ENCODE results near the gene SCAMP3.

The SCAMP3 gene

GRCh38 chr1:155277070-155277901, 15.1 kb upstream of the SCAMP3 start, which contains the start of gene HCN3:
Gene HCN3 (plus strand): TSS chr1:155277463. CDS start chr1:155277591, 128 bp downstream.
- peak; percentile 99 for DNase-seq (ENCODE audit: low spot score)
- peak; percentile 41 for TF ChIP-seq CTCF (IDR thresholded peaks at IDR 0.05; ENCODE audit: extremely low read depth, missing control alignments)

GRCh38 chr1:155273343-155274245, 11.4 kb upstream of the SCAMP3 start, which contains the start of gene CLK2:
Gene CLK2 (minus strand): TSS chr1:155273504. CDS start chr1:155270977, 2,527 bp downstream.
- DNase-seq (ENCODE audit: low spot score): peak; percentile 98
- no peak for TF ChIP-seq CTCF (IDR thresholded peaks at IDR 0.05; ENCODE audit: extremely low read depth, missing control alignments)

- no peak for TF ChIP-seq CTCF (IDR thresholded peaks at IDR 0.05; ENCODE audit: extremely low read depth, missing control alignments)
- DNase-seq (ENCODE audit: low spot score): no peak
Observed at GRCh38 chr1:155272466-155273342, 10.5 kb upstream of the SCAMP3 start.

- no peak for TF ChIP-seq CTCF (IDR thresholded peaks at IDR 0.05; ENCODE audit: extremely low read depth, missing control alignments)
- DNase-seq (ENCODE audit: low spot score): no peak
Observed at GRCh38 chr1:155269381-155269780, 7.2 kb upstream of the SCAMP3 start.

- TF ChIP-seq CTCF (IDR thresholded peaks at IDR 0.05; ENCODE audit: extremely low read depth, missing control alignments): no peak
- no peak for DNase-seq (ENCODE audit: low spot score)
Observed at GRCh38 chr1:155268630-155269029, 6.5 kb upstream of the SCAMP3 start.

- DNase-seq (ENCODE audit: low spot score): no peak
- TF ChIP-seq CTCF (IDR thresholded peaks at IDR 0.05; ENCODE audit: extremely low read depth, missing control alignments): no peak
Observed at GRCh38 chr1:155267373-155267772, 5.2 kb upstream of the SCAMP3 start.
